GM23338 (cell line): ENCODE measurements around the gene CABLES1. TPM values are rescaled to one million over a fixed set of nuclear protein-coding genes. Genes with fewer than 3 reads are reported as not detected.

Experiments used
- ATAC-seq: fragments of 200-7000 bp; cut with Tn5 transposase; 3 replicates; pipeline ENCODE4 v1.9.1; 2020
- DNase-seq: peaks from one replicate; pipeline ENCODE4 v3.0.0-alpha.2; 2015; ENCODE audit warnings: low spot score
- H2AFZ ChIP-seq: fragments of 200-600 bp; sonication (generic); 2 replicates; pipeline ENCODE4 v1.8.0; 2016; ENCODE audit warnings: antibody characterized with exemption, mild to moderate bottlenecking, moderate library complexity
- H3F3A ChIP-seq: fragments of 200-600 bp; sonication (generic); replicated peaks from 2 replicates; pipeline ENCODE4 v1.8.0; 2017; ENCODE audit warnings: antibody characterized with exemption, mixed run types, low read depth
- H3K27ac ChIP-seq: fragments of 200-600 bp; sonication (generic); 2 replicates; pipeline ENCODE4 v1.6.1; 2016; ENCODE audit warnings: low read depth
- H3K27me3 ChIP-seq: fragments of 200-600 bp; sonication (generic); 2 replicates; pipeline ENCODE4 v1.8.0; 2016; ENCODE audit warnings: mild to moderate bottlenecking, mixed run types, moderate library complexity; ENCODE audit not compliant: insufficient read depth
- H3K36me3 ChIP-seq: fragments of 200-600 bp; sonication (generic); 2 replicates; pipeline ENCODE4 v1.8.0; 2016; ENCODE audit warnings: mild to moderate bottlenecking; ENCODE audit not compliant: insufficient read depth
- H3K4me1 ChIP-seq: fragments of 200-600 bp; sonication (generic); 2 replicates; pipeline ENCODE4 v1.8.0; 2016; ENCODE audit warnings: mild to moderate bottlenecking, moderate library complexity; ENCODE audit not compliant: insufficient read depth
- H3K4me2 ChIP-seq: fragments of 200-600 bp; sonication (generic); 2 replicates; pipeline ENCODE4 v1.7.1; 2017; ENCODE audit warnings: mixed run types
- H3K4me3 ChIP-seq: fragments of 200-600 bp; sonication (generic); 2 replicates; pipeline ENCODE4 v1.6.1; 2016; ENCODE audit warnings: mixed run types
- H3K79me2 ChIP-seq: fragments of 200-600 bp; sonication (generic); replicated peaks from 2 replicates; pipeline ENCODE4 v1.8.0; 2017; ENCODE audit warnings: mild to moderate bottlenecking; ENCODE audit not compliant: insufficient read depth
- H3K9me2 ChIP-seq: fragments of 200-600 bp; sonication (generic); 2 replicates; pipeline ENCODE4 v1.8.0; 2017; ENCODE audit not compliant: insufficient read depth
- H4K20me1 ChIP-seq: fragments of 200-600 bp; sonication (generic); replicated peaks from 2 replicates; pipeline ENCODE4 v1.8.0; 2017; ENCODE audit warnings: mild to moderate bottlenecking; ENCODE audit not compliant: insufficient read depth
- H3K27ac Mint-ChIP-seq: 2 replicates; pipeline ENCODE4 v1.8.0; 2020; ENCODE audit warnings: inconsistent platforms, mild to moderate bottlenecking, moderate library complexity, mixed read lengths
- H3K27me3 Mint-ChIP-seq: 3 replicates; pipeline ENCODE4 v1.8.0; 2022; ENCODE audit warnings: low read depth, mild to moderate bottlenecking, moderate library complexity, mixed read lengths, inconsistent platforms; ENCODE audit not compliant: insufficient read depth, poor library complexity
- H3K36me3 Mint-ChIP-seq: 3 replicates; pipeline ENCODE4 v1.8.0; 2021; ENCODE audit warnings: low read depth, mild to moderate bottlenecking, inconsistent platforms, moderate library complexity, mixed read lengths
- H3K4me1 Mint-ChIP-seq: 3 replicates; pipeline ENCODE4 v1.8.0; 2020; ENCODE audit warnings: mild to moderate bottlenecking, inconsistent platforms, mixed read lengths
- H3K4me3 Mint-ChIP-seq: 3 replicates; pipeline ENCODE4 v1.8.0; 2021; ENCODE audit warnings: moderate library complexity, mild to moderate bottlenecking, inconsistent platforms, mixed read lengths
- H3K9me3 Mint-ChIP-seq: 3 replicates; pipeline ENCODE4 v1.8.0; 2020; ENCODE audit warnings: moderate library complexity, mild to moderate bottlenecking, inconsistent platforms, mixed read lengths
- CREB1 ChIP-seq: fragments of 250-450 bp; sonication (Bioruptor Pico); IDR thresholded peaks from 2 replicates; pipeline ENCODE4 v1.5.0; 2020; ENCODE audit warnings: low read depth, mild to moderate bottlenecking, moderate library complexity
- EZH2 ChIP-seq: fragments of 200-600 bp; sonication (generic); IDR thresholded peaks from one replicate; pipeline ENCODE4 v1.8.0; 2017; ENCODE audit warnings: antibody characterized with exemption, mild to moderate bottlenecking, low read depth; ENCODE audit not compliant: unreplicated experiment
- NANOG ChIP-seq: IDR thresholded peaks from 2 replicates; pipeline ENCODE4 v1.6.1; 2016; ENCODE audit warnings: antibody characterized with exemption, borderline replicate concordance
- REST ChIP-seq: IDR thresholded peaks from one replicate; pipeline ENCODE4 v1.6.1; 2018; ENCODE audit warnings: antibody characterized with exemption; ENCODE audit not compliant: unreplicated experiment
- STAT1 ChIP-seq: IDR thresholded peaks from one replicate; pipeline ENCODE4 v1.6.1; 2016; ENCODE audit warnings: antibody characterized with exemption; ENCODE audit not compliant: unreplicated experiment
- ZNF331 ChIP-seq: fragments of 250-450 bp; sonication (Bioruptor Pico); IDR thresholded peaks from 2 replicates; pipeline ENCODE4 v1.5.0; 2020; ENCODE audit warnings: low read depth, mild to moderate bottlenecking, moderate library complexity
- ZNF462 ChIP-seq: fragments of 250-450 bp; sonication (Bioruptor Pico); IDR thresholded peaks from 2 replicates; pipeline ENCODE4 v1.5.0; 2020; ENCODE audit warnings: mild to moderate bottlenecking, moderate library complexity
- polyA plus RNA-seq: library from polyadenylated mRNA; unstranded; fragments of >200 nt; fragmentation: Nextera tagmentation; extraction: Ambion mirVana; gene quantifications from 2 replicates; pipeline ENCODE4 v1.2.1, GENCODE V29; 2016
- total RNA-seq: library from RNA; depleted of rRNA; stranded (reverse); fragments of >200 nt; shearing (Covaris generic); gene quantifications from 2 replicates; pipeline ENCODE4 v1.2.3, GENCODE V29; 2014
- TF ChIP-seq, protein P1 (sequence below), 2 experiments: fragments of 200-600 bp in 1 of 2; sonication (generic) in 1 of 2; conservative IDR thresholded peaks; 2 replicates each; pipeline versions ENCODE4 v1.5.1 to v1.6.1; 2016 to 2017; ENCODE audit warnings: antibody characterized with exemption in 2 of 2, low read depth in 2 of 2, mild to moderate bottlenecking in 2 of 2, moderate library complexity in 1 of 2

CABLES1 gene
- total and polyA plus RNA-seq, 2 experiments from 2014 or later, result 2.6 to 12.4 TPM

GRCh38 chr18:23223641-23224040, 88.4 kb downstream of the CABLES1 start:
- TF ChIP-seq ZNF462 (no peak), ZNF331 (CRISPR knock-in tag) (no peak), NANOG (no peak), CREB1 (no peak), REST (no peak), EZH2 (no peak), STAT1 (no peak)
- TF ChIP-seq, protein P1, sequence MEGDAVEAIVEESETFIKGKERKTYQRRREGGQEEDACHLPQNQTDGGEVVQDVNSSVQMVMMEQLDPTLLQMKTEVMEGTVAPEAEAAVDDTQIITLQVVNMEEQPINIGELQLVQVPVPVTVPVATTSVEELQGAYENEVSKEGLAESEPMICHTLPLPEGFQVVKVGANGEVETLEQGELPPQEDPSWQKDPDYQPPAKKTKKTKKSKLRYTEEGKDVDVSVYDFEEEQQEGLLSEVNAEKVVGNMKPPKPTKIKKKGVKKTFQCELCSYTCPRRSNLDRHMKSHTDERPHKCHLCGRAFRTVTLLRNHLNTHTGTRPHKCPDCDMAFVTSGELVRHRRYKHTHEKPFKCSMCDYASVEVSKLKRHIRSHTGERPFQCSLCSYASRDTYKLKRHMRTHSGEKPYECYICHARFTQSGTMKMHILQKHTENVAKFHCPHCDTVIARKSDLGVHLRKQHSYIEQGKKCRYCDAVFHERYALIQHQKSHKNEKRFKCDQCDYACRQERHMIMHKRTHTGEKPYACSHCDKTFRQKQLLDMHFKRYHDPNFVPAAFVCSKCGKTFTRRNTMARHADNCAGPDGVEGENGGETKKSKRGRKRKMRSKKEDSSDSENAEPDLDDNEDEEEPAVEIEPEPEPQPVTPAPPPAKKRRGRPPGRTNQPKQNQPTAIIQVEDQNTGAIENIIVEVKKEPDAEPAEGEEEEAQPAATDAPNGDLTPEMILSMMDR (conservative IDR thresholded peaks at IDR 0.05; ENCODE audit: low read depth in 2 of 2), result no peak
- no peak overlapping the region for H3K4me3 Mint-ChIP-seq
- Histone ChIP-seq H3K27me3 (no peaks in the 10 kb centered on the region), H3K4me1 (peaks cover 7% of the 10 kb centered on the region; the same call in 1 of the 2 replicates), H4K20me1 (no peaks in the 10 kb centered on the region), H2AFZ (no peak overlapping the region), H3K36me3 (no peaks in the 10 kb centered on the region), H3K4me2 (no peak overlapping the region), H3K9me2 (no peaks in the 10 kb centered on the region), H3F3A (no peaks in the 10 kb centered on the region), H3K27ac (no peak overlapping the region), H3K79me2 (no peaks in the 10 kb centered on the region), H3K4me3 (no peak overlapping the region)
- peaks cover 12% of the 10 kb centered on the region for H3K4me1 Mint-ChIP-seq
- peaks cover 30% of the 10 kb centered on the region for H3K36me3 Mint-ChIP-seq
- ATAC-seq, result no peak
- no peak overlapping the region for H3K27ac Mint-ChIP-seq
- no peak for DNase-seq
- peaks cover 3% of the 10 kb centered on the region for H3K27me3 Mint-ChIP-seq
- no peaks in the 10 kb centered on the region for H3K9me3 Mint-ChIP-seq
